Measurements from ENCODE around the gene CDH11.

Gene CDH11

DNA sequence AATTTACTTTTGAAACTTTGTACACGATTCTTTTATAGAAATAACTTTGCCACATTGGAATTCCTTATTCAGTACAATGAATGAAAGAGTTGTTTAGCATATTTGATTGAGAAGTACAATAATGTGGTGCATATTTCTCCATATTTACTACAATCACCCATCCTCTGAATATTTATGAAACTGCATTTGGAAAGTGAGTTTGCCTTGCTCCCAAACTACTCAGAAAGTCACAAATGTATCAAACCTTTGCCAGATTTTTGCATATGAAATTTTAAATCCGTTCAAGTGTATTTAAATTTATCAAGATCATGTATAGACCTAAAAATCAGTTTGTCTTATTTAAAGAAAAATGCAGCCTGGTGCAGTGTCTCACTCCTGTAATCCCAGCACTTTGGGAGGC is 148.7 kb downstream of the CDH11 start:
- DNase-seq = no peak

DNA sequence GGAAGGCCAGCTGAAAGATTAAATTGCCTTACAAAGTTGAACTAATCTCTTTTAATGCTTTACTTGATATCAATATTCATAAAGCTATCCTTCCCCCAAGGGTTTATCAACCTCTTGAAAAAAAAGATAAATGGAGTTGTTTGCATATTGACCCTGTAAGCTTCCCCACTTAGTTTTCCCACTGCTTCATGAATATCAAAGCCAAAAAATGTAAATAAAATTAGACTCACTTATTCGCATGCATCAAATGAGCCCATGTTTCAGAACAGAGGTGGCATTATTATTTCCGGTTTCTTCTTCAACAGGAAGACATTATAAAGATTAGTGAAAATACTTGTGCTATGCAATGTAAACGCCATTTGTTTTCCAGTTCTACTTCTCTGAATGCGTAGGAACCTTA is 150.7 kb downstream of the CDH11 start:
- DNase-seq = no peak

DNA sequence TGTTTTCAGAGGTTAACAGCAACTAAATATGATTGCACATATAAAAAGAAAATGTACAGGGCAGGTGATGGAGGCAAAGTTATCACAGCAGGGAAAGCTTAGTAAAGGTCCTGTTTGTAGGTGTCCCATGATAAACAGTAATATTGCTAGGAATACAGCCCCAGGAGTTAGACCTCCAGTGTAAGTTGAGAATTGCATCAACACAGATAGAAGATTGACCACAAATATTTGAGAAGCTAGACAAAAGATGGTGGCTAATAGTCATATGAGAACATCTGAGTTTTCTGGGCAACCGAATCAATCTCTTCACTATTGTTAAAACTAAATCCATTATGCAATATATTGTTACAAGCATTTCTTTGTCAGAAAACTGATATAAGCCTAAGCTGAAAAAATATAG is 152.6 kb downstream of the CDH11 start:
- no peak for DNase-seq

DNA sequence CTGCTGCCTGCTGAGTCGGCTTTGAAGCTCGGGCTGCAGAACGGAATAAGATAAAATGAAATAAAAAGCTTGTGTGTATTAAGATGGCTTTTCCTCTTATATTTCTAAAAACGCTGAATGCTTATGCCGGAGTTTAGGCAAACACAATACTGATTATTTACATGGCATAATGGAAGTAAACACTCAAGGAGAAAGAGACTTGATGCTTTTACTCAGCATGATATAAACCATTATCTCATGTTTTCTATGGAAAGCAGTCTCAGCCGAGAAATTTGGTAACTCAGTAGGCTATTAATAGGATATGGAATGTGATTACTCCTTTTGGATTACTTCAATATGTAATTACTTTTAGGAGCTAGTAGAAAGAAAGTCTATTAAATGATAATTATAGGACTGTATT is 153.3 kb downstream of the CDH11 start:
- DNase-seq = no peak

DNA sequence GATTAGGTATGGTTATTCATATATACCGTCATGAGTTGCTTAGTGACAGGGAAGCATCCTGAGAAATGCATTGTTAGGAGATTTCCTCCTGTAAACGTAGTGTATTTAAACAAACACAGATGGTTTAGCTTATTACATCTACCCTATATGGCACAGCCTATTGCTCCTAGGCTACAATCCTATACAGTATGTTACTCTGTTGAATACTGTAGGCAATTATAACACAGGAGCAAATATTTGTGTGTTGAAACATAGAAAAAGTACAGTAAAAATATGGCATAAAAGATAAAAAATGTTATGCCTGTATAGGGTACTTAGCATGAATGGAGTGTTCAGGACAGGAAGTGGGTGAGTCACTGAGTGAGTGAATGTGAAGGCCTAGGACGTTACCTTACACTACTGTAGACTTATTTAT is 157.7 kb downstream of the CDH11 start:
- DNase-seq = no peak

DNA sequence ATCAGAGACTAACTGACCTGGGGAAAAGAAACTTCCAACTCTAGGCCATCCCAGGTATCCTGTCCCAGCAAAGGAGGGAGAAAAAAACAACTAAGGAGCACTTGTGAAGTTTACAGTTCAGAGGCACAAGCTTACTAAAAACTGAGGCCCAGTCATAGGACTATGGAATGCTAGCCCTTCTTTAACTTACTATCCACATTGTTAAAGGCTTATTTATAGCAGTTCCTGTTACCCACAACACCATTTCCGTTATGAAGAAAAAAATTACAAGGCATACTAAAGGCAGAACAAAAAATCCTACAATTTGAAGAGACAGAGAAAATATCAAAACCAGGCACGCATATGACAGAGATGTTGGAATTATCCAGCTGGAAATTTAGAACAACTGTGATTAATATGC is 159.1 kb downstream of the CDH11 start:
- no peak for DNase-seq

DNA sequence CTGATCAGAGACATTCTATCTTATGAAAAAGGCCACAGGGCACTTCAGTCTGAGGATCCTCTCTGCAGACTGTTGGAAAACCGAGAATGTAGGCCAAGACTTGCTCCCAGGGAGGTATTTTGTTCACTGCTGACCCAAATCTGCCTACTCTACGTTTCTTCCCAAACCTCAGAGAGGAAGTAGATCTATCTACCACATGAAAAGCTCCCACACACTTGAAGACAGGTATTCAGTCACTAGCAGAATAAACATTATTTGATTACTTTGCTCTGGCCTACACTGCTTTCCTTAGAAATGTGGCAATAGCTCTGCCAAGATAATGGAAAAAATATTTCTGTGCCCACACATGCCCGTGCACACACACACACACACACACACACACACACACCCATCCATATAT is 164.6 kb downstream of the CDH11 start:
- no peak for DNase-seq

DNA sequence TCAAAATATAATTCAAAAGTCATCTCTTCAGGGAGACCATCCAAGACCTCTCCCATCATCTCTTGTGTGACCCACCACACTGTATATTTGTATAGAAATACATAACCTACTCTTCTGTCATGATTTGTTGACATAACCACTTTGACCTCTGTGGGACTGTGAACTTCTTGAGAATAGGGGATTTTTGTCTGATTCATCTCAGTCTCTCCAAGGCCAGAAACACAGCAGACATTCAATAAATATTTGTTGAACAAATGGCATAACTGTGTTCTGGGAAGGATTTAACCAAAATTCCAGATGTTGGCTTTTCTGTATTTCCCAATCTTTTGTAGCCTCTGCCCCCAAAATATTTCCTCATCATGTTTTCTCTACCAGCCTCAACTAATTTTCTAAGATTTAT is 169.7 kb downstream of the CDH11 start:
- DNase-seq = no peak

DNA sequence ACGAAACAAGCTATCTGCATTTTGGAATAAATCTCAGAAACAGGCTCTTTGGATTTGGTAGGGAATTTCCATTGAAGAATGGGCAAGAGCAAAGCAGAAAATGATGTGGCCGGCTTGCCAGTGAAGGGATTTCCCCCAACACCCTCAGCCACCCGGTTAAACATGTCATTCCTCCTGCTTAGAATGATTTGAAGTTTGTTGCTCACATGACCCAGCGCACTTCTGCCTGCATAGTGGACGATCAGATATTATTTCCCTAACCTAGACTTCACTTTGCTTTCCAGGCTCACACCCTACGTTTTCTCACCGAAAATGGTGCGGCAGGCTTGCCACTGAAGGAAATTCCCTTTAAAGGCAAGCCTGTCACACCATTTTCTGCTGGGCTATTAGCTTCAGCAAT is 170.7 kb downstream of the CDH11 start:
- no peak for DNase-seq

DNA sequence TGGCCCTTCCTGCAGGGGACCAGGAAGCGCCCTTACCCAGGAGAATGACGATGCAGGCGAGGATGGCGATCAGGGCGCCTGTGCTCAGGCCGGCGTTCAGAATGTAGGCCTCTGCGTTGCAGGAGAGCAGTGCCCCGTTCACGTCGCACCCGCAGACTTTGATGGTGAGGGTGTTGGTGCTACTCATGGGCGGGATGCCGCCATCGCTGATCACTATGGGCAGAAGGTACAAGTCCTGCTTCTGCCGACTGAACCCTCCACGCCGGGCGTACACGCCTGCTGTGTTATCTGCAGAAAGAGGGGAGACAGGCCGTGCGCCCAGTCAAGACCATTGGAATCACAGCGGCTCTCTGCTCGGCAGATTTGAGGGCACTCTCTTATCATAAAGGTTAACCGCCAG is 171.1 kb downstream of the CDH11 start:
- DNase-seq = no peak

DNA sequence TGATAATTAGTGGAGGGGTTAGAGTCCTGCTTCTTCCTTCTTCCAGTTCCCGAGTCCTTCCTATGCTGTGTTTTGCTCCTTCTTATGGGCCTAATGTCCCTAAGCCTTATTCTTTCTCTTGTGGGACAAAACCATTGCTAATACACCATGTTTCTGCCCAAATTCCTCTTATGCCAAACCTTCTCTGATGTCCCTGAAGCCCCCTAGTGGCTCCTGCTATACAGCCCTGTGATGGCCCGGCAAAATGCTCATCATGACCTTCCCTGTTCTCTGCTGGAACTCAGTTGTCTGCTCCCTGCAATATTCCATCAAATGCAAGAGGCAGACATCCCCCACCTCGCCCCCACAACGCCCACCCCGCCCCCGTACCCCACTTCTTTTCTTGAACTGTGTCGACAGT is 171.6 kb downstream of the CDH11 start:
- no peak for DNase-seq

DNA sequence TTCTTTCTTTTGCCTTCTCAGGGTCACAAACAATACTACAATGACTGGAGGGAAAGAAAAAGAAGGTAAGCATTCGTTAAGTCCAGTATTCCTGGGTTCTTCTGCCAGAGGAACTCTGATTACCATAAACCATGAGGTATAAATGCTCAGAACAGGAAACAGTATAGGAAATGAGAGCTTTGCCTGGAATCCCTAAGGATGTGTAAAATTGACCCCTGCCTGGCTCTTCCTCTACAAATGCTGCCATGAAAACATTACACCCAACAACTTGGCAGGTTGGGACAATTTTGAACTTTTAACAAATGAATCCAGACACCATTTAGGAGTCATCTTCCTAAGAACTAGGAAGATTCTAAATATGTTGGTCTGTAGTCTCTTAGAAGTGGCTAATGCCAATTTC is 173.8 kb downstream of the CDH11 start:
- no peak for DNase-seq

DNA sequence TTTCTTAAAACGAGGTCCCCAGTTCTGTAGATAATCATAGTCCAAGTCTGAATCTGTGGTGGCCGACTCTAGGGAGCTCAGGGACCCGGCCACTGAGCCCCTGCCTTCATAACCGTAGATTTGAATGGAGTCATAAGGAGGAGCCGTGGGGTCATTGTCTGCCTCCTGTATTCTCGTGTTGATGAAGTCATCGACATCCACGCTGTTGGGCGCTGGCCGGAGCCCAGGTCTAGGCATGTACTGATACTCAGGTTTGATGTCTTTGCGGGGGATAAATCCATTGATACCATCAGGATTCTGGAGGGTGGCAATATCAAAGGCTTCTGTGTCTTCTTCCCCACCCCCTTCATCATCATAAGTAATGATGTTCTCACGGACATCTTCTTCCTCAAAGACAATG is 174.2 kb downstream of the CDH11 start:
- DNase-seq = no peak

DNA sequence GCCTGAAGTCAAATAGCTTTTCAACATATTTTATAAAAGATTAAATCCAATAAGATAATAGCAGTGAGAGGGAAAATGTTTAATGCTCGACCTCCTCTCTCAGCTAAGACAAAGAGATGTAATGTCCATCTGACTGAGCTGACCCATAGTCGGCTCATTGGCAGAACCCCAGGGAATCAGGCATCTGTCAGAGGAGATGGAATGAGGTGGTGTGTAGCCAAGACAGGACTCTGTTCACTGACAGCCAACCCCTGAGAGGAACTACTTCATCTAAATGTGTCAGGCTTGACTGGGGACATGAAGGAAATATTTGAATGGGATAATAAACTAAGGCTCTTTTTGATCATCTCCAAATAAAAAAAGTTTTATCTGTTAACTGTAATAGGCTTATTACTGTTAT is 188.0 kb downstream of the CDH11 start:
- no peak for DNase-seq

DNA sequence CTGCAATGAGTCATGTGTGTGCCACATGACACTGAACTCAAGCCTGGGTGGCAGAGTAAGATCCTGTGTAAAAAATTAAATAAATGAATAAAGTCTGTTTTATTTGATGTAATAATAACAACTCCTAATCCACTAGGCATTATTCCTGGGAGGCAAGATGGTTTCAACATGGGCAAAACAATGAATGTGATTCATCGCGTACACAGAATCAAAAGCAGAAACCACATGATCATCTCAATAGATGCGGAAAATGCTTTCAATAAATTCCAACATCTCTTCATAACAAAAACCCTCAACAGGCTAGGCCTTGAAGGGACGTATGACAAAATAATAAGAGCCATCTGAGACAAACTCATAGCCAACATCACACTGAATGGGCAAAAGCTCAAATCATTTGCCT is 195.4 kb downstream of the CDH11 start:
- DNase-seq = no peak

DNA sequence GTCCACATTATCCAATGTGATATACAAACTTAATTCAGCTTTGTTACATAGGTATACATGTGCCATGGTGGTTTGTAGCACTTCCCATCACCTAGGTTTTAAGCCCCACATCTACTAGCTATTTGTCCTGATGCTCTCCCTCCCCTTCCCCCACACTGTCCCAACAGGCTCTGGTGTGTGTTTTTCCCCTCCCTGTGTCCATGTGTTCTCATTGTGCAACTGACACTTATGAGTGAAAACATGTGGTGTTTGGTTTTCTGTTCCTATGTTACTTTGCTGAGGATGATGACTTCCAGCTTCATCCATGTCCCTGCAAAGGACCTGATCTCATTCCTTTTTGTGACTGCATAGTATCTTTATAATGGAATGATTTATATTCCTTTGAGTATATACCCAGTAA is 196.7 kb downstream of the CDH11 start:
- DNase-seq = no peak

DNA sequence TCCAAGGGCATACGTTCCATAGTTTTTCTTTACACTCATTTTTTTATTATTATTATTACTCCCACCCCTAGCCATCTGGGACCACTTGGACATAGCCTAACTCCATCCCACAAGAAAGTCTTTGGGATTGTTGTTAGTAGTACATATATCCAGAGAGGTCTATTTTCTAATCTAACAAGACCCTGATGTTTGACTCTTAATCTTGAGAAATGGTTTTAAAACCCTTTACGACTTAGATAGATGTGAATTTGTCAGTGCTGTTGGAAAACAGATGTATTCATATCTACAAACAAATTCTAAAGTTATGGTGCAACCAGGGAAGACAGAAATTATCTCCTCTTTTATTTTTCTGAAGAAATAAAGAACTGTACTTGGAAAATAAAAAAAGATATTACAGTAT is 197.8 kb downstream of the CDH11 start:
- no peak for DNase-seq

DNA sequence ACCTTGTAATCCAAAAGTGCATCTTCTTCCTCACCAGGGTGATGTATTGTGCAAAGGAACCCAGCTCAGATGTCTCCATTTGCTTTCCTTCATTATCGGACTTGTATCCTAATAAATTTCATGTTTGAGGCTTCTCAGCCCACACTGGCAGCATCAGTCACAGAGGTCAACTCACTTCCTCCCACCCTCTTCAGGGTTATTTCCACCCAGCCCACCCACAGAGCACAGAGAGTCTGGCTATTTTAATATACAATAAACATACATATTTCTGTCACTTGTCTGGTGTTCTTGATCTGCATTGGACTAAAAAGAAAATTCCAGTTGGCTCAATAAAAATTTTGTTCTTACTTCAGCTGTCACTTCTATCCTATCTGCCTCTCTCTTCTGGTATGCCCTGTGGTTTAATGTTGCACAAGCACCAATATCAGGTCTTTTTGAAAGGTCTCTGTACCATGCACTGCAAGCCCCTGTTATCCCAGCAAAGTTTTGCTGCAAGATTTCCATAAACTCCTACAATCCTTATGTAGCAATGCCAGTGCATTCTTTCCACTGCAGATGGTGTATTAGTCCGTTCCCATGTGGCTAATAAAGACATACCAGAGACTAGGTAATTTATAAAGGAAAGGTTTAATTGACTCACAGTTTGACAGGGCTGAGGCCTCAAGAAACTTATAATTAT is 201.8 kb downstream of the CDH11 start:
- no peak for DNase-seq

DNA sequence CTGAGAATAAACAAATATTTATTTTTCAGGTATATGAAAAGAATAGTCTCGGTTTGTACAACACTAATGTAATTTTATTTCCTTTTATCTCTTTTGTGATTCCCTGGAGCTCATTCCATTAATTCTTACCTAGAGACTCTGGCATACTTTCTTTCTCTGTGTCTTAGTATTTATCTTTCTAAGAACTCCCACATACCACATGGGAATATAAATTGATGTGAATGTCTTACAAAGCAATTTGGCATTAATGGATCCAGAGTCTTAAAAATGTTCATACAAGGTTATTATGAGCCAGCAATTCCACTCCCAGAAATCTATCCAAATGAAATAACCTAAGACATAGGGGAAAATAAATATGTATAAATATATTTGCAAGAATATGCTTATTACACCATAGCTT is 202.7 kb downstream of the CDH11 start:
- no peak for DNase-seq

DNA sequence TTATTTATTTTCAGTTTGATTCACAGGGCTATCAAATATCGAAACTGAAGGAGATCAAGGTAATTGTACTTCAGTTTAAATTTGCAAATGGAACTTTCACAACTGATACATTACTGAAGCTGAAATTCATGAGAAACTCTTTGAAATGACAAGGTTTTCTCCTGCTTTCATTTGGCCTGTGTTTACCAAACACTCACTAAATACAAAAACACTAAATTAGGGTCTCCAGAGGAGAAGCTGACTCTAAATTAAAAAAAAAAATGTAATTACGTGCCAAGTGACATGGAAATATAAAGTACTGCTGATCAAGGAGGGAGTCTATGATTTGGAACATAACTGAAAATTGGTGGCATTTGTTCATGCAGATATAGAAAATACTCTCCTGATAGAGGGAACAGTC is 205.8 kb downstream of the CDH11 start:
- DNase-seq = no peak

DNA sequence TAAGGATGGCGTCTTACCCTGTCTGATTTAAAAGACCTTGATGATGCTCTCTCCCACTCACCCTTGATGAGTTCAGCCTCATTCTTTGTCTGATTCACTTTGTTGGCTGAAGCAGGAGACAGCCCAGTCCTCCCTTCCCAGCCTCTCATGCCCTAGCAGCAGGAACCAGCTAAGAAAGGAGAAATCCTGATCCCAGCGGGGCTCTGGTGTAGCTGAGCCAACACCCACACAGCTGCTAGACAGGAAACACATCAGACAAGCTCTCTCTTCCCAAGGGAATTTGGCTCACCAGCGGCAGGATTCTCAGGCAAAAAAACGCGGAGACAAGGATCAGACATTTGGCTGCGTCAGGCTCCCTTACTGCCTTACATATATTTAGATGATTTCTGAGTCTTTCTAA is 211.5 kb downstream of the CDH11 start:
- DNase-seq = no peak

DNA sequence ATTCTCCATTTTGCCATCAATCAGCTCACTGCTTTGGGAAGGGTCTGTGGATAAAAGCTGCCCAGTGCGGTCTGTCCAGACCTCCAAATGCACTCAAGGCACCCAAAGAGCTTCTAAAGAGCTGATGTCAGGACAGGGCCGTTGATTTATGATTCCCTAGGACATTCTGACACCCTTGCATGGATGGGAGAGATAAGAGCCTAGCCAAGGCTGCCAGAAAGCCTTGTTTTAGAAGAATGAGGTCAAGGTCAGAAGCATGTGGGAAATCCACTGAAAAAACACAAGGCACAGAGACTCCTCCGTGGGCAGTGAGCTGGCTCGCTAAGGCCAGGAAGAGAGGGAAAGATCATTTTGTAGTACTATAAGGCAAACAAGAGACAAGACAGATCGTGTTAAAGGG is 214.0 kb downstream of the CDH11 start:
- DNase-seq = no peak

DNA sequence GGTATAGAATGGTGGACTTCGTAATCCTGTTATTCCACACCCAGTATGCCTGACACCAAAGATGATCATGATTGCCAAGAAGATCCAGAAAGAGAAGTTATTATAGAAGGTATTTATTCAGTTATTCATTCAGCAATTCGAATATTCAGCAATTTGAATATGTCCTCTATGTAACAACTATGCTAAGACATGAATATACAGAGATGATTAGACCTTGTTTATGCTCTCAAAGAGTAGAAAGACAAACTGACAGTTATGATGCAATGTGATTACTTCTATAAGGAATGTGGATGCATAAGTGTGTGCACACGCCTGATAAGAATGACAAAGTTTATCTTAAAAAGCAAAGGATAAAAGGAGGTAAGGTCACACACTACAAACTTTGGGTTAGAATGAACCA is 218.1 kb downstream of the CDH11 start:
- no peak for DNase-seq

DNA sequence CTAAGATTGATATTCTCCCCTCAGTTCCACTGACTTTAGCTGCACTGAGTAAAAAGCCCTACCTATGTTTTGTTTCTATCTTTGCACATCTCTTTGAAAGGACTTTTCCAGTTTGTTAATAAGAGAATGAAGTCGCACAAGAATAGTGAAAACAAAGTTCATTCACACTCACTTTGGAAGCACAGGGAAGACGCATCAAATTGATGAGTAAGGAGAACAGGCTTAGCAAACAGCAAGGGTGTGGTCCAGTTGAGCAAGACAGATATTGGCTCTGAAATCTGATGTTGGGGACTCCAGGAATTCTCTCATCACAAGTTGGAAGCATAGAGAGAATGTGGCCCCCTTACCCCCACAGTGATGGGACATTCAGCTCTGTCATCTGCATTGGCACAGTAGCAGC is 221.3 kb downstream of the CDH11 start:
- DNase-seq = no peak

DNA sequence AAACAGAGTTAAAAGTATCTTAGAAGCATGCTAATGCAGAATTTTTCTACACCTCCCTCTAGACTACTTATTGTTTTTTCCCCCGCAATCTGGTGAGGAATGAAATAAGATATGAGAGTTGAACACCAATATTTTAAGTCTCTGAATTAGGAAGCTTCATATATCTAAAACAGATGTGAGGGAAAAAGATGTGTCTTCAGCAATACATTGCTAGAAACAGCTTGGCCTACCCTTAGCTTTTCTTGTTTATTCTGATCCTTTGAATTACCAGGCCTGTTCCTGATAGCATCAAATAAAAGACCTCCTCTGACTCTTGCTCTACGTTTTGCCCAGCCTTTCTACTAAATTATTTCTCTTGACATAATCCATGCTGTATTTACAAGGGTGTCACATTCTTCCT is 221.8 kb downstream of the CDH11 start:
- no peak for DNase-seq

DNA sequence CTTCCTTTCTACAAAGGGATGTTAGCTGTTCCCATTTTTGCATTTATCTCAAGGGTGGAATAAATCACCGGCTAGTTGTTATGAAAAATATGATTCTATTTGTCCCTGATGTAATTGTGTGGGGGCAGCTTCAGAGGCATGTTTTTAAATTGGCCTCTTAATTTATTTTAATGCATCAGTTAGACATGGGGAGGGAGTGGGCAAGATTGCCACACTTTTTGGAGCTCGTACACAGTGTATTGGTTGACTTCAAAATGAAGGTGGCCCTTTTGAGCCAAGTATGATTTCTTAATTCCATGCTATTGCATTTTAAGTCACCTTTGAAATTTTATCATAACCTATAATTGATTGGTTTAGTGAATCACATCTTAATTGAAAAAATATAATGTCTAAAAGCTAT is 223.7 kb downstream of the CDH11 start:
- DNase-seq = no peak
